GM21423 (cell line): ENCODE results near the gene SPON2.
A peak's percentile ranks its signal among the peaks of the same experiment; 100 is the strongest.

Experiments used
- ATAC-seq: cut with Tn5 transposase; IDR thresholded peaks from one replicate; pipeline ENCODE4 v1.9.1; 2021; ENCODE audit warnings: mild to moderate bottlenecking, moderate library complexity; ENCODE audit not compliant: unreplicated experiment

The SPON2 gene

DNA sequence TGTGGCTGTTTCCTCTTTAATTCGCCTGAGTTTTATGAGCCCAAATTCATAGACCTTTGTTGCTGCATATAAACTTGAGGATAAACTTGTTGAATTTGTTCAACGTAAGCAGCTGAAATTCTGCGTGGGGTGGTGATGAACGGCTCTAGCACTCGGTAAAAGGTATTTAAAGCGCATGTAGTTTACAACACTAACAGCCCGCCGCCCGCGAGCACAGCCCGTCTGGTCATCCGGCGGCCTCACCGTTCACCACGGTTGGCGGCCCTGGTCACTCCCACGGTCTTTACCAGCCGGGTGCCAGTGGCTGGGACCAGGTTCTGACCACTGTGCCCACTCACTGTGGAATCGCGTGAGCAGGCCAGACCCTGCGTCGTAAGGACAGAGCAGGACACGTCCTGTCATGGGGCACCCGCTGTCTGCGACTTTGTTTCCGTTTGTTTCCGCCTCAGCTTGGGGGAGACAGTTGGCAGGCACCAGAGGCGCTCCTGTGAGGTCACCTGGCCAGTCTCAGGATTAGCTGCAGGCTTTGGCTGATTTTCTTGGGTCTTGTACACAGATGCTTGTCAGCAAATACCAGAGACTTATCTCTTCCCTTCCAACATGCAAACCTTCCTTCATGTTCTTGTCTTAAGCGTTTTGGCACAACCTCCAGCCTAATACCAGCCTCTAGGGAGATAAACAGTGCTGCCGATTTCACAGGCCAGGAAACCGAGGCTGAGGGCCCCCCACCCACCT lies 36.8 kb upstream of the SPON2 start:
- ATAC-seq = no peak

DNA sequence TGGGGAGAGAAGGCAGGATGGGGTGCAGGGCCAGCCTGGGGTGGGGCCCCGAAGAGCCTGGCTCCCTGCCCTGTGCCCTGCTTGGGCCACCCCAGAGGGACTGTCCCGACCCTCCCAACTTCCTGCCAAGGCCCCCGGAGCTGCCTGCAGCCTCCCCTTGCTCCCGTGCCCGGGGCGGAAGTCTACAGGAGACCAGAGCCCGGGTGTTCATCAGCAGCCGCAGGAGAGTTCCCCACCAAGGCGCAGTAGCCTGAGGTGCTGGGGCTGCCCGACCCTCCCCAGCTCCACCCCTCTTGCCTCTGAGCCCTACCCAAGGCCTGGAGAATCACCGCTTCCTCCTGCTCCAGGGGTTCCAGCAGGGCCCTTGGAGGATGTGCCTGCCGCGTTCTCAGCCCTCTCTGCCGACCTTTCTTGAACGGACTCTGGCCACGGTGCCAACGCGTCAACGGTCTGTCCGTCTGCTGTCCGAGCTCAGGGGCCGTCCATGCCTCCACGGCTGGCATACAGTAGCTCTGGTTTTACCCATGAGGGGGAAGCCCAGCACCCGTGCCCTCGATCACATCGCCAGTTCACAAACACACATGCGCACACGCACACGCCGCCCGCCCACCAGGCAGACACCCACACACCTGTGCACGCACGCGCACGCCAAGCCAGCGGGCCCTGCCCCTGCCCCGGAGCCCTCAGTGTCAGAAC lies 36.0 kb upstream of the SPON2 start:
- no peak for ATAC-seq

DNA sequence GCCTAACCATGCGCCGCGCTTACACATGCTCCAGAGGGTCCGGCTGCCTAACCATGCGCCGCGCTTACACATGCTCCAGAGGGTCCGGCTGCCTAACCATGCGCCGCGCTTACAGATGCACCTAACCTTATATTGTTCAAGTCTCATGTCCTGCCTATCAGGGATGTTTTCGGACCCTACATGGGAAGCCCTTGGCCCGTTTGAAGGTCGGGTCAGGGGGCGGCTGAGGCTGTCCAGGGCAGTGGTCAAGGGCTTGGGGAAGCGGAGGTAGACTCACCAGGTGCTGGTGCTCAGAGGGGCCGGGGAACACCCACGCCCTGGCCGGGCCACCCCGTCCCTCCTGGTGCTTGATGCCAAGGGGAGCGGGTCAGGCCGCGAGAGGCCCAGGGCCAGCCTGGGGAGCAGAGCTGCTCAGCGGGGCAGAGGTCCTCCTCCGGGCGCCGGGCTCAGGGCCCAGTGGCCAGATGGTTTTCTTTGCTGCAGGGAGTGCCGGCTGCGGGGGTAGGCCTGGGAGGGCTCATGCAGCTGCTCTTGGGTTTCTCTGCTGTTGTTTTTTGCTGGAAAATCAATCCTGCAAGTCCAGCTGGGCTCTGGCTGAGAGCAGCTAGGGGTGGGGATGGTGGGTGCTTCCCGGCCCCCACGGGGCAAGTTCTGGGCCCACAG lies 35.4 kb upstream of the SPON2 start:
- no peak for ATAC-seq

DNA sequence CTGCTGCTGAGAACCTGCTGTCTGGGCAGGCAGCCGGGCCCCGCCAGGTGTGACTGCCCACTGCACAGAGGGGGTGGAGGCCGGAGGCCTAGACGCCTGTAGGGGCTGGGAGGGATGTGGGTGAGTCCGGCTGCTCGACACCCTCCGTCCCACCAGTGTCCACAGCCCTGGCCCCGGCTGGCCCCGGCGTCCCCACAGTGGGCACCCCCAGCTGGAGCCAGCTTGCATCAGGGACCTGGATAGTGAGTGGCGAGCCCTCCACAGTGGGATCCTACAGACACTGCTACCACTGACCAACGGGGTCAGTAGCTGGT lies 34.7 kb upstream of the SPON2 start:
- no peak for ATAC-seq

DNA sequence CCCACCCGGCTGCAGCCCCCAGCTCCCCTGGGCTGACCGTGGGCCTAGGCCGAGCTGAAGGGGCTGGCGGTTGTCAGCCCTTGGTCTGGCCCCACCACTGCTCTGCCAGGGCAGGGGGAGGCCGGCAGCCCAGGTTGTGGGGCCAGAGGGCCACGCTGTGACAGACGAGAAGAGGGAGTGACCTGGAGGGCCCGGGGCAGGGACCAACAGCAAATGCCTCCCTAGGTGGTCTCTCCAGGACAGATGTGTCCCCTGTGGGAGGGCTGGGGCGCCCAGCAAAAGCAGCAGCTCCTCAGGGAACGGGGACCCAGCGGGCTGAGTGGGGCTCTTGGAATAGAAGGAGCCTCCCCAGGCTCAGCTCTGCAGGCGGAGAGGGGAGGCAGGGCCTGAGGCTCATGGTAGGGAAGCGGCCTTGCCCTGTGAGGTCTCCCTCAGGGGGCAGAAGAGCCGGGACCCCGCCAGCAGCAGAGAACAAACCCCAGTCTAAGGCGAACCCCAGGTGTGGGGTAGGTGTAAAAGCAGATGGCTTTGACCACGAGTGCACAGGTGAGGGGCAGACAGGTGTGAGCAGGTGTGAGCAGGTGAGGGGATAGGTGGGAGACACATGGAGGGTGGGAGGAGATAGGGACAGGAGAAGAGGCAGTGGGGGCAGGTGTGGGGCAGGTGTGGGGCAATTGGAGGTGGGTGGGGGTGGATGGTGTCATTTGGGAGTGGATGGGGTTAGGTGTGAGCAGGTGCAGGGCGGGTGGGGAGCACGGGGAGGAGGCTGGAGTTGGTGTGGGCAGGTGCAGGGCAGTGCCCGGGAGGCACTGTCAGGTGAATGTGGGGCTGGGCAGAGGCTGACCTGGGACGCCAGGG lies 34.1 kb upstream of the SPON2 start:
- no peak for ATAC-seq

DNA sequence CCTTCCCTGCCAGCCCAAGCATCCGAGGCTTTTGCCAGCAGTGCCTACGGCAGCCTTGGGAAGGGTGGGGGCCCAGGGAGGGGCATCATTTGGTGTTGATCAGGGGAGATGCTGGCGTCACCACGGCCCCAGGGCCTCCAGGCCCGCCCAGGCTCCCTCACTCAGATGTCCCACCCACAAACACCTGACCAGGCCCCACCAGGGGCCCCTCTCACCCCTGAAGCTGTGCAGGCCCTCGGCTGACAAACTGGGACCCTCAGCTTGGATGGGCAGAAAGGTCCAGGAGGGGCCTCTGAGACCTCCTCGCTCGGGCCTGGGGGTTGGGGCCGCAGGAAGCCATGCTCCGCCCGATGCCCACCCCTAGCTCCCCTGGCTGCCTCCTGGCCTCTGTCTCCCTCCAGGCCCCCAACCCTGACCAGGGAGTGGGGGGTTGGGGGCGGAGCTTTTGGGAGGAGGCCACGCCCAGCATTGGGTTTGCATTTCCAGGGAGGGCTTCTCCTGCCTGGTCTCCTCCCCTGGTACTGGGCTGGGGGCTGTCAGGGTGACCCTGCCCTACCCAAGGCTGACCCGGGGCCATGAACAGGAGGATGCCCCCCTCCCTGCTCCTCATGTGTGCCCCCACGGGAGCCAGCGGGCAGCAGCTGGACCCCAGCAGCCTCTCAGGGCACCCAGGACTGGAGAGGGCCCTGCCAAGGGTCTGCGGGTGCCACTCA lies 33.4 kb upstream of the SPON2 start:
- ATAC-seq = no peak

DNA sequence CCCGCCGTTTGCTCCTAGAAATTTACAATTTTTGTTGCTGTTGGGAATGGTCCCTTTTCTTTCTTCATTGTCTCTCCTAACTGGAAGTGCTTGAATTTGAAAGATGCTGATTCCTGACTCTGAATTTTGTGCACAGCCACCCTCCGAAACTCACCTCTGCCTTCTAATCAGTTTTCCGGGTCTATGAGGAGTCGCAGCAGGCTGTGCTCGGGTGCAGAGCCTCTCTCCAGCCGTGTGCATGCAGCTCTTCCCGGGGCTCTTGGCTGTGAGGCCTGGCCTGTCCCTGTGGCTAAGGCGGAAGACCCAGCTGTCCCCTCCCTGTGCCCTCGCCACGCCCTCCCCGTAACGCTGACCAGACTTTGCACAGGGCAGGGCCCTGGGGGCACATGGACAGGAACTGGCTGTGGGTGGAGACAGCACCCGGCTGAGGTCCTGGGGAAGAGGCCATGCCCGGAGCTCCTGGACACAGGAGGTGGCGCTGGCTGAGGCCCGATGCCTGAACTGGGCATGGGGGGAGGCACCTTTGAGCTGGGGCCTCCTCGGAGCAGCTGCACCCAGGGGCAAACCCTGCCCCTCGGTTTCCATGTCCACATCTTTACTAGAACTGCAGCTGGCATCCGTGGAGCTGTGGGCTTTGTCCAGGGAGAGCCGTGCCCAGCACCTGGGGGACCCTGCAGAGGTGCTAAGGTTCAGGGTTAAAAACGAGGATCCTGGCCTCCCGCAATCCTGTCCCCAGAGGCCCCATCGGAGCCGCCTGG lies 32.6 kb upstream of the SPON2 start:
- no peak for ATAC-seq

DNA sequence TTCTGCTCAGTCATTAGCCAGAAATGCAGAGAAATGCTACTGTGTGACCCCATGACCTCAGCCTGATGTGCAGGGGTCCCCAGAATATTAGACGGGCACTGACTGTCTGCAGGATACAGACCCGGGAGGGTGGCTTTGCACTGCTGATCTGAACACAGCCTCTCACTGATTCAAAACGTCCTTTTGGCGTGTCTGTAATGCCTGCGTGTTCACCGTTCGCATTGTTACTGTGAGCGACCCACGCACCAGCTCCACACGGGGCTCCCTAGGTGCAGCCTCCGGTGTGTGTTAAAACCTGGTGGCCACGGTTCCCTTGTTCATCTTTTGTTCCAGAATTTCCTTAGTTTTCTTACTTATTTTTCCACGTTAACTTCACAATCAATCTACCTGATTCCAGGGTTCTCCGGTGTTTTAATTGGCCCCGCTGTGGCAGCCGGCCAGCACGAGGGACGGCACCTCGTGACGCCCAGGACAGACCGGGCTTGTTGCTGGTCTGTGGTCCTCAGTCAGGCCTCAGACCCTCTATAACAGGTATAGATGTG lies 32.0 kb upstream of the SPON2 start:
- no peak for ATAC-seq

DNA sequence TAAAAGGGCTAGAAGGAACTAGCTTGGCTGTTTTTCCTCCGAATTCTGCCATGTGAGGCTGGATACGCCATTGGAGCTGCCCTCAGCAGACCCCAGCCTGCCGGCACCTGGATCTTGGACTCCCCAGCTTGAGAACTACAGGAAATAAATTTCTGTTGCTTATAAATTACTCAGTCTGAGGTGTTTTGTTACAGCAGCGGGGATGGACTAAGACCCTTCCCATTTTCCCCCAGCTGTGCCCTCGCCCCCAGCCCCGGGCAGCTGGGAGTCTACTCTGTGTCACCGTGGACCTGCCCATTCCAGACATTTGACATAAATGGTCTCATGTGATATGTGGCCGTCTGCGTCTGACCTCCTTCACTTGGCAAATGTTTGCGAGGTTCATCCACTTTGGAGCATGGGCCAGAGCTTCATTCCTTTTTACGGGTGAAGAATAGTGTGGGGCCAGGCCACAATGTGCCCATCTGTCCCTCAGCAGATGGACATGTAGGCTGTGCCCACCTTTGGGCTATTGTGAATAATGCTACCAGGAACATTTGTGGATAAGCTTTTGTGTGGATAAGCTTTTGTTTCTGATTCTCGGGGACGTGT lies 30.7 kb upstream of the SPON2 start:
- ATAC-seq = no peak

DNA sequence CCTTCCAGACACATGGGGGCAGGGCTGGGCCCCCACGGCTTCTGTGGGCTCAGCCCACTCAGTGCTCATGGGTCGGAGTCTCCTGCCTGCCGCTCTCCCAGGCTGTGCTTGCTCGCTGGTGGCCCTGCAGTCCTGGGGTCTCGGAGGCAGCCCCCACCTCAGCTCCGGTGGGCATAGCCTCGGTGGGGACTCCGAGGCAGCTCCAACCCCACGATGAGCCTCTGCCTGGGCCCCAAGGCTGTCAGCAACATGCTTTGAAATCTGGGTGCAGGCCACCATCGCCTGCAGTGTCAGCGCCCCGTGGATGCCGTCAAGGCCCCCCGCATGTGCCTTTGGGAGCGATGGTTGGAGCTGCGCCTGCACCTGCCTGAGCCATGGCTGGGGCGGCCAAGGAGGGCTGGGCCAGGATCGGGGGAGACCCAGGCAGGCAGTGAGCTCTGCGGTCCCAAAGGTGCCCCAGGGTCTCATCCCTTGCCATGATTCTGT lies 30.2 kb upstream of the SPON2 start:
- no peak for ATAC-seq

DNA sequence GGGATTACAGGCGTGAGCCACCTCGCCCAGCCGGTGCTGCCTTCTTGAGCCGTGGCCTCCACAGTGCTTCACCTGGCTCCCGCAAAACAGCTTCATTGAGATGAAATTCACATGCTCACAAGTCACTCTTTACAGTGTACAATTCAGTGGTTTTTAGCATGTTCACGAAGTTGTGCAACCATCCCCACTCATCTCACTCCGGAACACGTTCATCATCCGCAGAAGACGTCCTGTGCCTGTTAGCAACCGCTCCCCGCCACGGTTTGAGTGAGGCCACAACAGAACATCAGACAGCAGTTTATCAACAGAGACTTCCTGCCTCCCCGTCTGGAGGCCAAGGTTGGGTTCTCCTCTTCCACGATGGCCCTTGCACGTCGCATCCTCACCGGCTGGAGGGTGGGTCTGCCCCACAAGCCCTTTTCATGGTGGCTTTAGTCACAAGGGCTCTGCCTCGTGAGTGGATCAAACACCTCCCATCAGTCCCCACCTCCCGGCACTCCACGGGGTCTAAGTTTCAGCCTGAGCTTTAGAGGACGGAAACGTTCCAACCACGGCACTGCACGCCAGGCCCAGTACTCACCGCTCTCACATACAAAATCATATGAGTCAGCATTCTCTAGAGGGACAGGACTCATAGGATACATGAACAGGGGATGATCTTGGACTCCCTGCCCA lies 29.6 kb upstream of the SPON2 start:
- peak; percentile 30 for ATAC-seq

DNA sequence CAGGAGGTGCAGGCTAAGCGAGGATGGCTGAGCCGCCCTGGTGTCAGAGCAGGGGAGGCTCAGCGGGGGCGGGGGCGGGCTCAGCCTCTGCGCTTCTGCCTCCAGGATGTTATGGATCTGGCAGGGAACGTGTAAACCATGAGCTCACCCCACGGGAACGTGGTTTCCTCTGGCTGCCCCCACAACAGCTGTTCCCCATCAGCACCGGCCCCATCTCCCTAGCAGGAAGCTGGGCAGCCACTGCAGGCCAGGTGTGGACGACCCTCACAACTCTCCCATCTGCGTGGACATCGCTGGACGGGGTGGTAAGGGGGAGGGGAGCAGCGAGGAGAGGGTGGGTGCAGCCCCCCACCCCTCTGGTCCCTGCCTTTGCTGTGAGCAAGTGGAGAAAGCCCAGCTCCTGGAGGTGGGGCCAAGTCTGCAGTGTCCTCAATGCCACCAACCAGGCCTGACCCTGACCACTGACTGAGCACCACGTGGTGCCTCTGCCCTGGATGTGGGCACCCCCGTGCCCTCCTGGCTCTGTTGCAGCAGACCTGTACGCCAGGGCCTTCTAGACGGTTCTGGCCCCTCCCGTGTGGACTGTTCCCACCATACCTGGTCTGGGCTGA lies 28.1 kb upstream of the SPON2 start:
- ATAC-seq = peak; percentile 1

DNA sequence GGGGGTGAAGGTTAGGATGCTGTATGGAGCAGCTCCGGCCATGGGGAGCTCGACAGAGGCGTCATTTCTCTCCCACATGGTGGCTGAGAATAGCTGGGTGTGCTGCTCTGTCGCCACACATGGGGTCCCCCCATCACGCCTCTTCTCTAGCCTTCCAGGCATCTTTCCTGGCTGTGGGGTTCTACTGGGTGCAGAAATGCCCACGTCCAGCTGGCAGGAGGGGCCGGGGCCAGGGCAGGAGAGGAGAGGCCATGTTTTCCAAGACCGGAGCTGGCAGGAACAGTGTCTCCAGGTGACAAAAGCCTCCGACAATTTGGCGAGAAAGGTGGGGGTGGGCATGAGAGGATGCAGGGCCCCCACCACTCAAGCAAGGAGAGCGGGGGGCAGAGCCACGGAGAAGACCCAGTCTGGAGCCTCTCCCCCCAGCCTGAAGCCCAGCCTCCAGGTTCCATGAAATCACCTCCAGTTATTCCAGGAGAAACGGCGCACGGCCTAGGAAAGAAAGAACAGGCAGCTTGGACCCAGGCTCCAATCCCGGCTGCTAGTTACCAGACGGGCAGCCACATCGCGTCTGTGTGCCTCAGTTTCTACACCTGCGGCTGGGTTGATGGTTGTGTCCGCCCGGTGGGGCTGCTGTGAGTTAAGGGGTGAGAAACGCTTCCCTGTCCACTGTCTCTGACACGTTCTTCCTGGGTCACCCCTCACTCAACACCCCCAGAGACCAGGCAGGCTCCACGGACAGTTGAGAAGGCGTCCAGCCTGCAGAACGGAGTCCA lies 27.4 kb upstream of the SPON2 start:
- no peak for ATAC-seq

DNA sequence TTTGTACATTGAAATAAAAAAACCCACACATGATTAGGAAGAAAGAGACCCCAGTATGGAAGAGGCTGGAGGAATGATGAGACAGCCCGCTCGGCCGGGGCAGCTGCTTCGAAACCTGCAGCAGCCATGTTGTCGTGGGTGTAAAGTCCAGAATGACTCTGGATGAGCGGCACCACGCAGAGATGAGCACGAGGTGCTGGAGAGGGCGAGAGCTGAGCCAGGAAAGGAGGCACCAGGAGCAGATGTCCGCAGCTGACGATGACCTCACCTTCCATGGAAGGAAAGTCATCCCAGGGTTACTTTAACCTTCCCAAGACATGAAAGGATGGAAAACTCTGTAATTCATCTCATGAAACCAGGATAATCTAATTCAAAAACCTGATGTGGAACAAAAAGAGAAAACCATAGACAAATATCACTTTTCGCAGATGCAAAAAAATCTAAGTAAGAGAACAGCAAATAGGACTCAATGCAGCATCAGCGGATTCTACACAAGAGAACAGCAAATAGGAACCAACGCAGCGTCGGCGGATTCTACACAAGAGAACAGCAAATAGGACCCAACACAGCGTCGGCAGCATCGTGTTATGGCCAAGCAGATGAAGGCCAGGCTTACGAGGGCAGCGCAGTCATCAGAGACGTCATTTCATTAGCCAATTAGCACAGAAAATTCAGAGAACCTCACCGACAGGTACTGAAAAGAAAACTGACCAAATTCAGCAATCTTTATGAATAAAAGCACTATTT lies 25.9 kb upstream of the SPON2 start:
- no peak for ATAC-seq

DNA sequence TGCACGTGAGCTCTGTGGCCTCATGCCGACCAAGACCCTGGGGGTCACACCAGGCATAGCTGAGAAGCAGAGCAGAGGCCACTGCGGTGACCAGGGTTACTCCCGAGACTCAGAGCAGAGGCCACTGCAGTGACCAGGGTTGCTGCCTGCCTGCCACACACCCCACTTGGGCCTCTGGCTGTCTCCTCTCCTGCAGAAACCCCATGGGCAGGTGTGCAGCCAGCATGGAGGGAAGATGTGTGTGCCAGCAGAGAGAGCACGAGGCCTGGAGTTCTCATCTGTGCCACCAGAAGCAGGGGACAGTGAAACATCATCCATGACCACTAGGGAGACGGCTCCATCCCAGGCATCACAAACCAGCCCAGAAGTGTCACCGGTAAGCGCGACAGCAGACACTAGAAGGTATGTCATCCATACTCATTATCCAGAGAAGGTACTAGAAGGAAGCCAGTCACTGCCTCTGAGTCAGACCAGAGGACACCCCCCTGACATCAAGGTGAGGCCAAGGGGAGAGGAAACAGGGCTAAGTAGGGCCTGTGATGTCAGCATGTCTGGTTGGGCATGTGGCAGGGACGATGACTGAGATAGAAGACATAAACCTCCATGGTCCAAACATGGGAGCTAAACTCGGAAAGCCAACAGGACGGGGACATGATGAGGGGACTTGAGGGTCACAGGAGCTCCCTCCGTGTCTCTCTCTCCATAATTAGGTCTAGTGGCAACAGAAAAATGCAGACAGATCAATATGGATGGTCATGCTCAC lies 24.2 kb upstream of the SPON2 start:
- ATAC-seq = no peak

DNA sequence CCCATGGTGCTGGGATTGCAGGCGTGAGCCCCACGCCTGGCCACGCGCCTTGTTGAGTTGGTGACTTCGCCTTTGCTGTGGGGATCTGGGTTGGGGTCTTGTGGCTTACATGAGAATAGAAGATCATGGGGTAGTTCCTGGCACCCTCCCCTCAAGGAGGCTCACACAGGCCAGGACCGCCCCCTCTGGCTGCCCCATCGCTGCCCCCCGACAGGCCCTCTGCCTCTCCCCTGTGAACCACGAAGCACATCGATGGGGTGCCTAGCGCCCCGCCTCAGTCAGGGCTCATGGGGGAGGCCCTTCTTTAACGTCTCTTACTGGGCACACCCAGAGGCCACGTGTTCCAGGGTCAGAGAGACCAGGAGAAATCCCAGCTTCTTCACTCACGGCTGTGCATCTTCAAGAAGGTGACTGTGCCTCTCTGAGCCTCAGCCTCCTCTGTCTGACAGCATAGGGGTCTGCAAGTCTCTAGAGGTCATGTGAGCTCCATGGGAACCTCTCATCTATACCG lies 23.6 kb upstream of the SPON2 start:
- ATAC-seq = no peak
